ENCODE results near the gene TIPARP.

The TIPARP gene, protein sequence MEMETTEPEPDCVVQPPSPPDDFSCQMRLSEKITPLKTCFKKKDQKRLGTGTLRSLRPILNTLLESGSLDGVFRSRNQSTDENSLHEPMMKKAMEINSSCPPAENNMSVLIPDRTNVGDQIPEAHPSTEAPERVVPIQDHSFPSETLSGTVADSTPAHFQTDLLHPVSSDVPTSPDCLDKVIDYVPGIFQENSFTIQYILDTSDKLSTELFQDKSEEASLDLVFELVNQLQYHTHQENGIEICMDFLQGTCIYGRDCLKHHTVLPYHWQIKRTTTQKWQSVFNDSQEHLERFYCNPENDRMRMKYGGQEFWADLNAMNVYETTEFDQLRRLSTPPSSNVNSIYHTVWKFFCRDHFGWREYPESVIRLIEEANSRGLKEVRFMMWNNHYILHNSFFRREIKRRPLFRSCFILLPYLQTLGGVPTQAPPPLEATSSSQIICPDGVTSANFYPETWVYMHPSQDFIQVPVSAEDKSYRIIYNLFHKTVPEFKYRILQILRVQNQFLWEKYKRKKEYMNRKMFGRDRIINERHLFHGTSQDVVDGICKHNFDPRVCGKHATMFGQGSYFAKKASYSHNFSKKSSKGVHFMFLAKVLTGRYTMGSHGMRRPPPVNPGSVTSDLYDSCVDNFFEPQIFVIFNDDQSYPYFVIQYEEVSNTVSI

DNA sequence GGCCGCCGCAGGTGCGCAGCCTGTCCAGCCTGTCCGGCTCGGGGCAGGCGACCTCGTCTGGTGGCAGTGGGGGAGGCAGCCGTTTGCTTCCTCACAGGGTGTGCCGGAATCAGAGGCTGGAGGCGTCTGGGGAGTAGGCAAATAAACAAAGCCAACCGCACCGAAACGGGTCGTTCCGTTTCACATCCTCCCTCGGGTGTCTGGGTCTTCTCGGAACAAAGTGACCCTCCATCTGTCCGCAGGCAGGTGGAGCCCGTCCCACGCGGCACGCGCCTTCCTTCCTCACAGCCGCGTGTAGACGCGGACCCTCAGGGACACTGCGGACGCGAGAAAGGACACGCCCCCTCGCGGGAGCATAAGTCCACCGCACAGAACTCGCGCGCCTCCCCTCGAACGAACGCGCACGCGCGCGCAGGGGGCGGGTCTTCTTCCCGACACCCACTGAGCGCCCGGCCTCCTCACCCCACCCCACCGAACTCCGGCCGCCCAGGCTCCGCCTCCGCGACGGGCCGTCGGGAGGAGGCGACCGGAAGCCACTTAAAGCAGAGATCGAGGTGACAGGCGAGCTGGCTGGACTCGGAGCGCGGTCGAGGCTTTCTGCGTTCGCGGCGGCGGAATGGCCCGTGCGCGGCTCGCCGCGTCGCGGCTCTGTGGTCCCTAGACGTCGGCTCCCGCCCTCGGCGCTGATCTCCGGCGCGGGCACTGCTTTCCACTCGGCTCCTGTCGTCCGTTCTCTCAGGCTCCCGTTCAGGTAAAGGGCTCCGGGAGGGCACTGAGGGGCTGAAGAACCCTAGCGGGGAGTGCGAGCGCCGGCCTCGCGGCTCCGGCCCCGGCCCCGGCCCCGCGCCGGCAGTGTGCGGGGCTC, at the start of gene TIPARP:
Gene TIPARP, plus strand, starts transcription at position 545 of the 865 bp plus-strand sequence. CDS start 3,108 bp downstream, outside the sequence.
- Histone ChIP-seq H3K27ac (ENCODE audit: low read depth, low read length) (peak within 1 kb of the TSS; percentile 39; the same call in 1 of the 2 replicates), H3K4me1 (ENCODE audit: control insufficient read depth, insufficient read depth, low read length) (peaks cover 6% of the 10 kb centered on the region), H3K9ac (ENCODE audit: low read length) (peak within 1 kb of the TSS; percentile 74), H3K36me3 (ENCODE audit: control insufficient read depth, insufficient read depth, low read length) (peaks cover 16% of the 10 kb centered on the region), H3K27me3 (ENCODE audit: control insufficient read depth, insufficient read depth, low read length) (peaks cover 8% of the 10 kb centered on the region; the same call in 1 of the 2 replicates), H3K4me3 (ENCODE audit: low read depth, low read length) (peak within 1 kb of the TSS; percentile 72), H3K9me3 (ENCODE audit: control insufficient read depth, insufficient read depth, low read depth, low read length) (no peaks in the 10 kb centered on the region)

DNA sequence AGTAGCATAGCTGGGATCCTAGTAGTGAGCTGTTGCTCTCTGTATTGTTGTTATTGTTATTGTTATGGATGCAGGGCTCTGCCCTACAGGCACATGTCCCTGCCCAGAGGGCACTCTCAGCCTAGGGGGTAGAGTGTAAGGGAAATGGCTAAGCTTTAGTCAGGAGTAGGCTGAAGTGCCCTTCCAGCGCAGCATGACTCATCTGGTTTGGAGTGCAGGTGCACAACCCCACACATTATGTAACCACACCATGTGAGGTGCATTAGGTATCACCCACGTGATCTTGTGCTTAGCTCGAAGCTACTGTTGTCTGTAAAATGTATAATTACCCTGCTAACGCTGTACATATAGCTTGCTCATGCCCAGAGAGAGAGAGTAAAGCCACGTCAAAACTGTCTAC, 48.3 kb upstream of the TIPARP start:
- no peak overlapping the region for H3K9ac ChIP-seq (ENCODE audit: low read length)
- H3K4me1 ChIP-seq (ENCODE audit: control insufficient read depth, insufficient read depth, low read length), result peaks cover 22% of the 10 kb centered on the region
- H3K27me3 ChIP-seq (ENCODE audit: control insufficient read depth, insufficient read depth, low read length), result no peaks in the 10 kb centered on the region
- H3K4me3 ChIP-seq (ENCODE audit: low read depth, low read length), result no peak overlapping the region
- no peaks in the 10 kb centered on the region for H3K36me3 ChIP-seq (ENCODE audit: control insufficient read depth, insufficient read depth, low read length)
- H3K9me3 ChIP-seq (ENCODE audit: control insufficient read depth, insufficient read depth, low read depth, low read length), result no peaks in the 10 kb centered on the region
- H3K27ac ChIP-seq (ENCODE audit: low read depth, low read length), result no peak overlapping the region

DNA sequence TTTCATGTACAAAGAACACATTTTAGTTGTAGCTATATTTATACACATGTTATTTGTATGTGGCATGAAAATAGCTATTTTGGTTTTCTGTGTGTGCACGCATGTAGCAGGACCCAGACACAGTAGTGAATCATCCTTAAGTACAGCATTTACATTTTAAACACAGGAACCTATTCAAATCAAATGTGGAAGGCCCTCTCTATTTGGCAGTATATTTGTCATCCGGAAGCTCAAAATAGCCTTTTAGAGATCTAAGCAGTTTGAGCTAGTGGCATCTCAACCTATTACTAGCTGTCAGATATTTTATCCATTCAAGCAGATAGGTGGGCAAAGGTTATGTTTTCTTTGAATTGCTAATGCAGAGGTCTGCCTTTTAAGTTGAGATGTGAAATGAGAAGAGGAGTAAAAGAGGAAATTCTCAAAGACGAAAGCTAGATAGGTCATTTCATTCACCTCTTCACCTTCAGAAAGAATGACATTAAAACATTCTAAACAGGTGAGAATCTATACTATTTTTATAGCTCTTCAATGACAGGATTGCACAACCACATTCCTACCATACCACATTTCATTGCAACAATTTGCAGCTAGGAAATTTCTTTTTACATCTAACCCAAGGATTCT, 46.3 kb upstream of the TIPARP start:
- Histone ChIP-seq H3K4me1 (ENCODE audit: control insufficient read depth, insufficient read depth, low read length) (peaks cover 23% of the 10 kb centered on the region), H3K4me3 (ENCODE audit: low read depth, low read length) (no peak overlapping the region), H3K27ac (ENCODE audit: low read depth, low read length) (no peak overlapping the region), H3K9me3 (ENCODE audit: control insufficient read depth, insufficient read depth, low read depth, low read length) (no peaks in the 10 kb centered on the region), H3K9ac (ENCODE audit: low read length) (no peak overlapping the region), H3K27me3 (ENCODE audit: control insufficient read depth, insufficient read depth, low read length) (no peaks in the 10 kb centered on the region), H3K36me3 (ENCODE audit: control insufficient read depth, insufficient read depth, low read length) (no peaks in the 10 kb centered on the region)

DNA sequence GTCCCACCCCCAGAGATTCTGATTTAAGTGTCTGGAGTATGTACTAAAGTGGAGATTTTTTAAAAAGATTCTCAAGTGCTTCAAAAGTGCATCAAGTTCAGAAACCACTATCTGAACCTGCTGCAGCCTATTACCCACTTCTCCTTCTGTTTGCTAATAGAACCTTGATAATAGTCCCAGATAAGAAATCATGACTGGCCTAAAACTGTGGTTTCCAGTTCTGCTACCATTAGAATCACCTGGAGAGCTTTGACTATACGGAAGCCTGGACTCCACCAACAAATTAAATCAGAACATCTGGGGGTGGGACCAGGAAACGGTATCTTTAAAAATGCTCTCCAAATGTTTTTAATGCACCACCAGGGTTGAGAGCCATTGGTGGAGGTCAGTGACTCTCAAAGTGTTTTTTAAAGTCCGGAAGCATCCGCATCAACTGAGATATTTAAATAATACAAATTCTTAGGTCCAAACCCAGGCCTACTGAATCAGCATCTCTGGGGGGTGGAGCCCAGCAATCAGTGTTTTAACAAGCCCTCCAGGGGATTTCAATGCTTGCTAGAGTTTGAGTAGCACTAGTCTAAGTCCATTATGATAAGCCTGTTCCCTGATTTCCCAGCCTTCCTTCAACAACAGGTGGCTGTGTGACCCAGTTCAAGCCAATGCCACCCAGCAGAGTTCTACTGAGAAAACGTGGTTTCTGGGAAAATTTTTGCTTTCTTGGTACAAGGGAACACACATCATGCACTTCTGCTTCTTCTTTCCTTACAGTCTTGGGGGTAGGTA, 45.4 kb upstream of the TIPARP start:
- Histone ChIP-seq H3K36me3 (ENCODE audit: control insufficient read depth, insufficient read depth, low read length) (no peaks in the 10 kb centered on the region), H3K27me3 (ENCODE audit: control insufficient read depth, insufficient read depth, low read length) (no peaks in the 10 kb centered on the region), H3K4me1 (ENCODE audit: control insufficient read depth, insufficient read depth, low read length) (peaks cover 23% of the 10 kb centered on the region), H3K9ac (ENCODE audit: low read length) (no peak overlapping the region), H3K27ac (ENCODE audit: low read depth, low read length) (no peak overlapping the region), H3K9me3 (ENCODE audit: control insufficient read depth, insufficient read depth, low read depth, low read length) (no peaks in the 10 kb centered on the region), H3K4me3 (ENCODE audit: low read depth, low read length) (no peak overlapping the region)

DNA sequence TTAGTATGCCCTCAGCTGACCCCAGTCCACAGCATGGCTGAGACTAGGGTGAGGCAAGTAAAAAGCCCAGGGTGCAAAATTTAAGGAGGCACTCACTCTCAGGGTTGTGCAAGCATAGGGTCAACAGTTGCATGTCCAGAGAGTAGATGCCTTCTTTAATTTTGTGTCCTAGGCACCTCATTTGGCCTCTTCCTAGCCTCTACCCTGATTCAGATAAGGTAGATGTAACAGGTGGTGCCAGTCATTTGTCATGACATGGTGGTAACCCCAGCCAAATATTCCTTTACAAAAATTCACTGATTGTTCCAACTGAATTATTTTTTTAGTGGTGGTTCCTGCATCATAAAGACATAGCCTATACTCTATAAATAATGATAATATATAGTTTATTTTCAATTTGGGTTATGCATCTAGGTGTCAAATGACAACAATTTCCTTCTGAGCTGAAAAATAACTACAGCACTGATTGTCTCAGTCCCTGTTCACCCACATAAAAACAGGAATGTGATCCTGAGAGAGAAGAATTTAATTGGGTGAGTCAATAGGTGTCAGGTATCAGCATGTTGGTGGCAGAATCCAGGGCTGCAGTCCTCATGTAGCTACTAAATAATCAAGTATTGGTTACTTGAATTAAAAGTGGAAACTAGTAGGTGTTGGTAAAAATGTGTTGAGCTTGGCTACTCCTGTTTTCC, 44.2 kb upstream of the TIPARP start:
- Histone ChIP-seq H3K4me1 (ENCODE audit: control insufficient read depth, insufficient read depth, low read length) (peaks cover 23% of the 10 kb centered on the region), H3K4me3 (ENCODE audit: low read depth, low read length) (no peak overlapping the region), H3K9ac (ENCODE audit: low read length) (no peak overlapping the region), H3K36me3 (ENCODE audit: control insufficient read depth, insufficient read depth, low read length) (no peaks in the 10 kb centered on the region), H3K27ac (ENCODE audit: low read depth, low read length) (no peak overlapping the region), H3K27me3 (ENCODE audit: control insufficient read depth, insufficient read depth, low read length) (no peaks in the 10 kb centered on the region), H3K9me3 (ENCODE audit: control insufficient read depth, insufficient read depth, low read depth, low read length) (no peaks in the 10 kb centered on the region)

DNA sequence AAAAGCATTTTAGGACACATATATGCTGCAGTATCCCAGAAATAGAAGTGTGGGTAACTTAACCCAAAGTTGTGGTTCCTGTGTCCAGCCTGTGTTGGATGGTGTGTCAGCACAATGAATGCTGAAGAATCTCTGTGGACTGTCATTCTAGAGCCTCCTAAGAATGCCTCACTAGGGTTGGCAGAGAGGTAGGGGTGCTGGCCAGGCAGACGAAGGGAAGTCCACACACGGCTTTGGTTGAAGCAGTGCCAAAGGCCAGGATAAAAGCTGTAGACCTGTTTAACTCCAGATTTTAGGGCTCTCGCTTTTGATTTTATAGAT, 43.7 kb upstream of the TIPARP start:
- no peak overlapping the region for H3K4me3 ChIP-seq (ENCODE audit: low read depth, low read length)
- no peaks in the 10 kb centered on the region for H3K27me3 ChIP-seq (ENCODE audit: control insufficient read depth, insufficient read depth, low read length)
- H3K9ac ChIP-seq (ENCODE audit: low read length), result no peak overlapping the region
- peaks cover 23% of the 10 kb centered on the region for H3K4me1 ChIP-seq (ENCODE audit: control insufficient read depth, insufficient read depth, low read length)
- no peaks in the 10 kb centered on the region for H3K36me3 ChIP-seq (ENCODE audit: control insufficient read depth, insufficient read depth, low read length)
- no peaks in the 10 kb centered on the region for H3K9me3 ChIP-seq (ENCODE audit: control insufficient read depth, insufficient read depth, low read depth, low read length)
- H3K27ac ChIP-seq (ENCODE audit: low read depth, low read length), result no peak overlapping the region

DNA sequence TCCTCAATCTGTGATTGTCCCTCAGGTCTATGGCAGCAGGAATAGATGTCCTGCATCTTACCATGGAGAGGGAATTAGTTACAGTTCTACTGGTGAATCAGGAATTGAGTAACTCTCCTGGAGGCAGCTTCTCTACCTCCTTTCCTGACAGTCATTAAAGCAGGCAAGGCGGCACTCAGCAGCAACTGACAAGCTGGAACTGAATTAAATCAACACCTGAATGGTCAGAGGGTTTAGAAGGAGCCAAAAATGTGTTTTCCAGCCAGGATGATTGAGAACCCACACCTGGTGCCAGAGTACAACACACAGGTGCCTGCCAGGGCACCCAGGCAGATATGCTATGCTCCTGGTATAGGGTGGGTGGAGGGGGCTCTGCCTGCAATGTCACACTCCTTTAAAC, 43.1 kb upstream of the TIPARP start:
- no peaks in the 10 kb centered on the region for H3K27me3 ChIP-seq (ENCODE audit: control insufficient read depth, insufficient read depth, low read length)
- no peak overlapping the region for H3K9ac ChIP-seq (ENCODE audit: low read length)
- H3K27ac ChIP-seq (ENCODE audit: low read depth, low read length), result no peak overlapping the region
- no peak overlapping the region for H3K4me3 ChIP-seq (ENCODE audit: low read depth, low read length)
- peaks cover 23% of the 10 kb centered on the region for H3K4me1 ChIP-seq (ENCODE audit: control insufficient read depth, insufficient read depth, low read length)
- no peaks in the 10 kb centered on the region for H3K36me3 ChIP-seq (ENCODE audit: control insufficient read depth, insufficient read depth, low read length)
- H3K9me3 ChIP-seq (ENCODE audit: control insufficient read depth, insufficient read depth, low read depth, low read length), result no peaks in the 10 kb centered on the region

DNA sequence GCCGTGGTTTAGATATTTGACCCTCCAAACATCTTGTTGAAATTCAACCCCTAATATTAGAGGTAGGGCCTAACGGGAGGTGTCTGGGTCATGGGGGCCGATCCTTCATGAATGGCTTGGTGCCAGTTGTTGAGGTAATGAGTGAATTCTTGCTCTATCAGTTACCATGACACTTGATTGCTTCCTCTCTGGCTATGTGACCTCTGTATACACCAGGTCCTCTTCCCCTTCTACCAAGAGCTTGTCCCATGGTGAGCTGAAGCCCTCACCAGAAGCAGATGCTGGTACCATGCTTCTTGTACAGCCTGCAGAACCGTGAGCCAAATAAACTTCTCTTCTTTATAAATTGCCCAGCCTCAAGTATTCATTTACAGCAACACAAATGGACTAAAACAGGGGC, 41.8 kb upstream of the TIPARP start:
- no peak overlapping the region for H3K4me3 ChIP-seq (ENCODE audit: low read depth, low read length)
- H3K27ac ChIP-seq (ENCODE audit: low read depth, low read length), result no peak overlapping the region
- H3K27me3 ChIP-seq (ENCODE audit: control insufficient read depth, insufficient read depth, low read length), result no peaks in the 10 kb centered on the region
- no peaks in the 10 kb centered on the region for H3K9me3 ChIP-seq (ENCODE audit: control insufficient read depth, insufficient read depth, low read depth, low read length)
- H3K9ac ChIP-seq (ENCODE audit: low read length), result no peak overlapping the region
- H3K4me1 ChIP-seq (ENCODE audit: control insufficient read depth, insufficient read depth, low read length), result peaks cover 23% of the 10 kb centered on the region
- H3K36me3 ChIP-seq (ENCODE audit: control insufficient read depth, insufficient read depth, low read length), result no peaks in the 10 kb centered on the region

DNA sequence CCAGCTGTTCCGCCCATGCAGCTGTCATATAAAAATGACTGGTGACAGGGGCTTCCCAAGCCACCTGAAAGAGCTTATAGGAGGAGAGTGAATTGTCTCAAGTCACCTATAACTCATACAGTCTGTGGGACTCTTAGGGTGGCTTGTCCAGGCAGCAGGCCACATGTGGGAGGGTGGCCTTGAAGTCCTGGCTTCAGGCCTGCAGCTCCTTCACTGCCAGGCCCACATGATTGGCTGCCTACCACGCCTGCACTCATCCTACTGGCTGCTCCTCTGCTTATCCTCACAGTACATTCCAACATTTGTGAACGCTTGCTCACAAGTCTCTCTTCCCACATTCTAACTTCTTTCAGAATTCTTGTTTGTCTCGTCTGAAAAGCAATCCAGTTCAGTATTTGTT, 41.1 kb upstream of the TIPARP start:
- H3K27me3 ChIP-seq (ENCODE audit: control insufficient read depth, insufficient read depth, low read length), result no peaks in the 10 kb centered on the region
- H3K36me3 ChIP-seq (ENCODE audit: control insufficient read depth, insufficient read depth, low read length), result no peaks in the 10 kb centered on the region
- no peak overlapping the region for H3K27ac ChIP-seq (ENCODE audit: low read depth, low read length)
- H3K9ac ChIP-seq (ENCODE audit: low read length), result no peak overlapping the region
- no peaks in the 10 kb centered on the region for H3K9me3 ChIP-seq (ENCODE audit: control insufficient read depth, insufficient read depth, low read depth, low read length)
- no peak overlapping the region for H3K4me3 ChIP-seq (ENCODE audit: low read depth, low read length)
- peaks cover 20% of the 10 kb centered on the region for H3K4me1 ChIP-seq (ENCODE audit: control insufficient read depth, insufficient read depth, low read length)

DNA sequence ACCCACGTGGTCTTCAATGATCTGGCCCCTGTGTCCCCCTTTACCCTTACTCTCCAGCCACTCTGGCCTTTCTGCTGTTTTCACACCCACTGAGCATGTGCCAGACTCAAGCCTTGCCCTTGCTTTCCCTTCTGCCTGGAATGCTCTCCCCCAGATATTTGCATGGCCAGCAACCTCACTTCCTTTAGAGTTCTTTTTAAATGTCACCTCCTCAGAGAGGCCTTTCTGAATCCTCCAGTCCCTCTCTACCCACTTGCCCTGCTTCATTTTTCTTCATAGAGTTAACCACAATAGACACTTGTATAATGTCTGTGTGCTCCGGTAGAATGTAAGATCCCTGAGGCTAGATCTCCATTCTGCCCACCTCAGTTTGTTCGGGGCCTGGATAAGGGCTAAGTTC, 39.4 kb upstream of the TIPARP start:
- H3K4me3 ChIP-seq (ENCODE audit: low read depth, low read length), result no peak overlapping the region
- no peak overlapping the region for H3K27ac ChIP-seq (ENCODE audit: low read depth, low read length)
- H3K36me3 ChIP-seq (ENCODE audit: control insufficient read depth, insufficient read depth, low read length), result no peaks in the 10 kb centered on the region
- no peaks in the 10 kb centered on the region for H3K9me3 ChIP-seq (ENCODE audit: control insufficient read depth, insufficient read depth, low read depth, low read length)
- no peaks in the 10 kb centered on the region; the same call in 1 of the 2 replicates for H3K27me3 ChIP-seq (ENCODE audit: control insufficient read depth, insufficient read depth, low read length)
- H3K9ac ChIP-seq (ENCODE audit: low read length), result no peak overlapping the region
- H3K4me1 ChIP-seq (ENCODE audit: control insufficient read depth, insufficient read depth, low read length), result peaks cover 11% of the 10 kb centered on the region

Data from HUES6 (cell line).